Trophoblast cell (in vitro differentiated cells and primary cell): Measurements from ENCODE around the gene AGR3.

Experiments
- DNase-seq, 2 donors: peaks; one replicate each; pipeline ENCODE4 v3.0.0-alpha.2; 2016
- H2AFZ ChIP-seq: 2 replicates; pipeline ENCODE4 v1.6.1; 2013; ENCODE audit warnings: low read length, moderate library complexity, mild to moderate bottlenecking; ENCODE audit not compliant: insufficient read depth, poor library complexity
- H2AK5ac ChIP-seq: 2 replicates; pipeline ENCODE4 v1.6.1; 2013; ENCODE audit warnings: mild to moderate bottlenecking, low read length
- H2BK120ac ChIP-seq: 2 replicates; pipeline ENCODE4 v1.6.1; 2013; ENCODE audit warnings: low read length, mild to moderate bottlenecking, moderate library complexity; ENCODE audit not compliant: insufficient read depth, poor library complexity
- H2BK12ac ChIP-seq: 2 replicates; pipeline ENCODE4 v1.6.1; 2013; ENCODE audit warnings: mild to moderate bottlenecking, low read length, moderate library complexity
- H2BK5ac ChIP-seq: 2 replicates; pipeline ENCODE4 v1.6.1; 2013; ENCODE audit warnings: low read length, low read depth, moderate library complexity, mild to moderate bottlenecking; ENCODE audit not compliant: poor library complexity
- H3K14ac ChIP-seq: 2 replicates; pipeline ENCODE4 v1.6.1; 2013; ENCODE audit warnings: mild to moderate bottlenecking, low read length
- H3K18ac ChIP-seq: 2 replicates; pipeline ENCODE4 v1.6.1; 2013; ENCODE audit warnings: mild to moderate bottlenecking, low read length
- H3K23ac ChIP-seq: 2 replicates; pipeline ENCODE4 v1.6.1; 2013; ENCODE audit warnings: low read length
- H3K27ac ChIP-seq: 2 replicates; pipeline ENCODE4 v1.5.1; 2013; ENCODE audit warnings: low read depth, mild to moderate bottlenecking, inconsistent platforms, low read length, moderate library complexity
- H3K27me3 ChIP-seq: 2 replicates; pipeline ENCODE4 v1.6.1; 2013; ENCODE audit warnings: inconsistent platforms, mild to moderate bottlenecking, low read length, moderate library complexity; ENCODE audit not compliant: insufficient read depth
- H3K36me3 ChIP-seq, 2 experiments: 1 replicate in 1 of 2; 2 replicates in 1 of 2; pipeline ENCODE4 v1.6.1; 2013; ENCODE audit warnings: low read length in 2 of 2, mild to moderate bottlenecking in 2 of 2, moderate library complexity in 1 of 2; ENCODE audit not compliant: insufficient read depth in 2 of 2, control insufficient read depth in 1 of 2
- H3K4ac ChIP-seq: 2 replicates; pipeline ENCODE4 v1.6.1; 2013; ENCODE audit warnings: low read depth, mild to moderate bottlenecking, low read length, moderate library complexity
- H3K4me1 ChIP-seq, 2 experiments: 1 replicate in 1 of 2; 2 replicates in 1 of 2; pipeline ENCODE4 v1.6.1; 2013; ENCODE audit warnings: low read length in 2 of 2, mild to moderate bottlenecking in 2 of 2, moderate library complexity in 1 of 2; ENCODE audit not compliant: insufficient read depth in 2 of 2, control insufficient read depth in 1 of 2
- H3K4me2 ChIP-seq: 2 replicates; pipeline ENCODE4 v1.6.1; 2013; ENCODE audit warnings: inconsistent platforms, mild to moderate bottlenecking, low read length, moderate library complexity
- H3K4me3 ChIP-seq: 2 replicates; pipeline ENCODE4 v1.5.1; 2013; ENCODE audit warnings: mild to moderate bottlenecking, low read depth, low read length, inconsistent platforms
- H3K79me1 ChIP-seq: one replicate; pipeline ENCODE4 v1.6.1; 2013; ENCODE audit warnings: low read length
- H3K79me2 ChIP-seq: 2 replicates; pipeline ENCODE4 v1.6.1; 2013; ENCODE audit warnings: low read length, mild to moderate bottlenecking; ENCODE audit not compliant: control insufficient read depth, insufficient read depth, poor library complexity
- H3K9ac ChIP-seq: 2 replicates; pipeline ENCODE4 v1.6.1; 2013; ENCODE audit warnings: mild to moderate bottlenecking, low read length
- H3K9me3 ChIP-seq: 2 replicates; pipeline ENCODE4 v1.6.1; 2013; ENCODE audit warnings: low read depth, mild to moderate bottlenecking, control low read depth, inconsistent platforms, low read length; ENCODE audit not compliant: insufficient read depth
- H4K12ac ChIP-seq: 2 replicates; pipeline ENCODE4 v1.6.1; 2013; ENCODE audit warnings: low read depth, mild to moderate bottlenecking, low read length, moderate library complexity
- H4K8ac ChIP-seq: 2 replicates; pipeline ENCODE4 v1.6.1; 2013; ENCODE audit warnings: low read depth, mild to moderate bottlenecking, low read length, moderate library complexity
- H4K91ac ChIP-seq: one replicate; pipeline ENCODE4 v1.6.1; 2013; ENCODE audit warnings: low read depth, mild to moderate bottlenecking, low read length, moderate library complexity
- WGBS: extraction: QIAGEN DNeasy Blood & Tissue Kit; methylation state at CpG from one replicate; pipeline ENCODE4 v1.1.7; 2013; ENCODE audit warnings: missing lambda C conversion rate; ENCODE audit not compliant: insufficient read length, insufficient coverage; ENCODE audit errors: extremely low coverage; 5-methylcytosine and 5-hydroxymethylcytosine counted together

The AGR3 gene

GRCh38 chr7:16921151-16921550 is 39.4 kb upstream of the AGR3 start:
- H2AFZ ChIP-seq, result no peak overlapping the region
- H3K36me3 ChIP-seq, result no peaks in the 10 kb centered on the region
- H2BK120ac ChIP-seq, result no peak overlapping the region
- no peak overlapping the region for H3K4ac ChIP-seq
- H4K8ac ChIP-seq, result no peak overlapping the region
- no peaks in the 10 kb centered on the region for H3K27me3 ChIP-seq
- WGBS, result no CpG with 5 or more reads among the region's 4 CpGs
- H2BK5ac ChIP-seq, result no peak overlapping the region
- no peak overlapping the region for H4K12ac ChIP-seq
- H3K79me1 ChIP-seq, result no peaks in the 10 kb centered on the region
- no peaks in the 10 kb centered on the region for H3K9me3 ChIP-seq
- no peaks in the 10 kb centered on the region for H3K79me2 ChIP-seq
- no peak overlapping the region for H4K91ac ChIP-seq
- no peak overlapping the region for H3K9ac ChIP-seq
- no peak overlapping the region for H3K4me3 ChIP-seq
- H2BK12ac ChIP-seq, result no peak overlapping the region
- H2AK5ac ChIP-seq, result no peak overlapping the region
- no peak overlapping the region for H3K14ac ChIP-seq
- H3K4me2 ChIP-seq, result no peak overlapping the region
- DNase-seq, result no peak
- no peak overlapping the region for H3K27ac ChIP-seq
- peaks cover 3 to 5% of the 10 kb centered on the region in 2 experiments for H3K4me1 ChIP-seq
- H3K18ac ChIP-seq, result no peak overlapping the region
- no peak overlapping the region for H3K23ac ChIP-seq

GRCh38 chr7:16919440-16919839 is 37.7 kb upstream of the AGR3 start:
- Histone ChIP-seq H2BK5ac (no peak overlapping the region), H3K4me1 (peaks cover 9 to 13% of the 10 kb centered on the region in 2 experiments), H3K79me1 (no peaks in the 10 kb centered on the region), H3K9ac (no peak overlapping the region), H4K91ac (no peak overlapping the region), H3K79me2 (no peaks in the 10 kb centered on the region), H2BK12ac (no peak overlapping the region), H2BK120ac (no peak overlapping the region), H4K8ac (no peak overlapping the region), H3K4ac (no peak overlapping the region), H3K14ac (no peak overlapping the region), H3K27ac (no peak overlapping the region), H3K9me3 (no peaks in the 10 kb centered on the region), H4K12ac (no peak overlapping the region), H2AFZ (no peak overlapping the region), H3K23ac (no peak overlapping the region), H2AK5ac (no peak overlapping the region), H3K36me3 (no peaks in the 10 kb centered on the region), H3K18ac (no peak overlapping the region), H3K4me2 (no peak overlapping the region), H3K4me3 (no peak overlapping the region), H3K27me3 (no peaks in the 10 kb centered on the region)
- DNase-seq, result no peak

- no peak overlapping the region for H3K14ac ChIP-seq
- no peak overlapping the region for H4K12ac ChIP-seq
- H2AFZ ChIP-seq, result no peak overlapping the region
- no peak overlapping the region for H2BK120ac ChIP-seq
- no peaks in the 10 kb centered on the region for H3K27me3 ChIP-seq
- peaks cover 4% of the 10 kb centered on the region for H3K79me1 ChIP-seq
- H2BK12ac ChIP-seq, result no peak overlapping the region
- H3K4ac ChIP-seq, result no peak overlapping the region
- no peak overlapping the region for H3K9ac ChIP-seq
- no peak overlapping the region for H3K18ac ChIP-seq
- H2BK5ac ChIP-seq, result no peak overlapping the region
- H2AK5ac ChIP-seq, result no peak overlapping the region
- no peak overlapping the region for H3K27ac ChIP-seq
- H3K9me3 ChIP-seq, result no peaks in the 10 kb centered on the region
- peaks cover 14 to 18% of the 10 kb centered on the region in 2 experiments for H3K4me1 ChIP-seq
- H3K36me3 ChIP-seq, result no peaks in the 10 kb centered on the region
- peak; percentile 12 to 85 for DNase-seq
- H3K4me2 ChIP-seq, result no peak overlapping the region
- H3K4me3 ChIP-seq, result no peak overlapping the region
- no peak overlapping the region for H4K91ac ChIP-seq
- H3K23ac ChIP-seq, result no peak overlapping the region
- no CpG with 5 or more reads among the region's 6 CpGs for WGBS
- H3K79me2 ChIP-seq, result no peaks in the 10 kb centered on the region
- no peak overlapping the region for H4K8ac ChIP-seq
Measured at GRCh38 chr7:16918288-16918895, 36.6 kb upstream of the AGR3 start.

- H4K8ac ChIP-seq, result no peak overlapping the region
Measured at GRCh38 chr7:16916738-16917137, 35.0 kb upstream of the AGR3 start.

More at GRCh38 chr7:16916738-16917137, 35.0 kb upstream of the AGR3 start:
- Histone ChIP-seq H3K79me2 (no peaks in the 10 kb centered on the region), H4K91ac (peak overlapping the region; percentile 19), H3K9ac (no peak overlapping the region), H3K4me2 (peak overlapping the region; percentile 33), H3K23ac (no peak overlapping the region), H3K4ac (no peak overlapping the region), H3K9me3 (no peaks in the 10 kb centered on the region), H3K18ac (no peak overlapping the region), H2AFZ (no peak overlapping the region), H2AK5ac (no peak overlapping the region), H3K4me1 (peaks cover 18 to 21% of the 10 kb centered on the region in 2 experiments), H2BK12ac (no peak overlapping the region), H4K12ac (no peak overlapping the region), H2BK5ac (no peak overlapping the region), H3K27me3 (no peaks in the 10 kb centered on the region), H3K79me1 (peaks cover 7% of the 10 kb centered on the region), H3K27ac (peak overlapping the region; percentile 19), H3K14ac (peak overlapping the region; percentile 29), H2BK120ac (peak overlapping the region; percentile 5), H3K36me3 (no peaks in the 10 kb centered on the region), H3K4me3 (no peak overlapping the region)
- WGBS, result no CpG with 5 or more reads among the region's 5 CpGs
- DNase-seq, result no peak
